Keratinocyte (primary cell): ENCODE results near the gene SYTL1. TPM values are rescaled to one million over a fixed set of nuclear protein-coding genes. Genes with fewer than 3 reads are reported as not detected.

Experiments
- DNase-seq: peaks from one replicate; pipeline ENCODE4 v3.0.0-alpha.2; 2011; ENCODE audit warnings: low read depth, missing footprints, low spot score
- FAIRE-seq: peaks from 2 replicates; lab custom pipeline; 2011; peaks lifted over from hg19 to GRCh38; lab: Jason Lieb, UNC
- H2AFZ ChIP-seq: 2 replicates; pipeline ENCODE4 v1.6.0; 2012; ENCODE audit warnings: low read length, control low read depth, inconsistent platforms; ENCODE audit not compliant: control insufficient read depth
- H3K27ac ChIP-seq: 2 replicates; pipeline ENCODE4 v1.5.1; 2011; ENCODE audit warnings: low read length; ENCODE audit not compliant: control insufficient read depth, insufficient read depth
- H3K27me3 ChIP-seq: 3 replicates; pipeline ENCODE4 v1.6.0; 2011; ENCODE audit warnings: low read length; ENCODE audit not compliant: control insufficient read depth, insufficient read depth; ENCODE audit errors: extremely low read depth
- H3K36me3 ChIP-seq, 2 experiments: 2 replicates in 1 of 2; 3 replicates in 1 of 2; pipeline ENCODE4 v1.5.1; 2011; ENCODE audit warnings: low read length in 2 of 2, mild to moderate bottlenecking in 1 of 2; ENCODE audit not compliant: control insufficient read depth in 2 of 2, insufficient read depth in 2 of 2; ENCODE audit errors: extremely low read depth in 1 of 2
- H3K4me1 ChIP-seq: 3 replicates; pipeline ENCODE4 v1.5.1; 2011; ENCODE audit warnings: low read length; ENCODE audit not compliant: control insufficient read depth, insufficient read depth; ENCODE audit errors: extremely low read depth
- H3K4me2 ChIP-seq: 3 replicates; pipeline ENCODE4 v1.6.0; 2011; ENCODE audit warnings: low read depth, low read length; ENCODE audit not compliant: control insufficient read depth, insufficient read depth; ENCODE audit errors: extremely low read depth
- H3K4me3 ChIP-seq, 3 experiments: fragments of 200-600 bp in 1 of 3; sonication (generic) in 1 of 3; 2 replicates in 2 of 3; 3 replicates in 1 of 3; pipeline ENCODE4 v1.5.1; 2011 to 2016; ENCODE audit warnings: low read length in 3 of 3, mild to moderate bottlenecking in 3 of 3, control low read depth in 2 of 3, inconsistent platforms in 1 of 3, low read depth in 1 of 3, mixed read lengths in 1 of 3, mixed run types in 1 of 3, moderate library complexity in 1 of 3; ENCODE audit not compliant: control insufficient read depth in 2 of 3, insufficient read depth in 2 of 3; ENCODE audit errors: extremely low read depth in 1 of 3
- H3K79me2 ChIP-seq: 2 replicates; pipeline ENCODE4 v1.6.0; 2012; ENCODE audit warnings: low read length; ENCODE audit not compliant: control insufficient read depth, insufficient read depth
- H3K9ac ChIP-seq: 3 replicates; pipeline ENCODE4 v1.6.0; 2011; ENCODE audit warnings: low read length; ENCODE audit not compliant: control insufficient read depth, insufficient read depth; ENCODE audit errors: extremely low read depth
- H3K9me1 ChIP-seq: 3 replicates; pipeline ENCODE4 v1.6.0; 2011; ENCODE audit warnings: low read length; ENCODE audit not compliant: control insufficient read depth, insufficient read depth; ENCODE audit errors: extremely low read depth
- H3K9me3 ChIP-seq: 2 replicates; pipeline ENCODE4 v1.5.1; 2012; ENCODE audit warnings: low read depth, low read length; ENCODE audit not compliant: control insufficient read depth
- H4K20me1 ChIP-seq: 3 replicates; pipeline ENCODE4 v1.6.0; 2011; ENCODE audit warnings: low read length; ENCODE audit not compliant: control insufficient read depth, insufficient read depth; ENCODE audit errors: extremely low read depth
- CTCF ChIP-seq, 3 experiments: IDR thresholded peaks in 1 of 3; conservative IDR thresholded peaks in 1 of 3; optimal IDR thresholded peaks in 1 of 3; 2 replicates in 2 of 3; 3 replicates in 1 of 3; pipeline versions ENCODE3 to v1.5.1; 2011; ENCODE audit warnings: low read length in 3 of 3, mild to moderate bottlenecking in 3 of 3, moderate library complexity in 2 of 3, control low read depth in 1 of 3, inconsistent platforms in 1 of 3; ENCODE audit not compliant: insufficient read depth in 2 of 3; ENCODE audit errors: extremely low read depth in 1 of 3
- EZH2 ChIP-seq: IDR thresholded peaks from one replicate; pipeline ENCODE4 v1.6.1; 2012; ENCODE audit warnings: inconsistent platforms, mild to moderate bottlenecking, low read length, moderate library complexity
- dilution Hi-C: fragments of 300-500 bp; cut with MboI; formaldehyde crosslinking; loops from one replicate; pipeline ENCODE4 v1.7.0; 2020; ENCODE audit warnings: low sequenced_read_pairs; ENCODE audit not compliant: extremely low pct_ligation_motif_present
- polyA plus RNA-seq, 5 experiments: library from polyadenylated mRNA; depleted of rRNA in 3 of 5; stranded (reverse) in 3 of 5; stranded (forward) in 1 of 5; unstranded in 1 of 5; fragments of >200 nt; gene quantifications; 1 replicate in 1 of 5; 2 replicates in 3 of 5; 3 replicates in 1 of 5; pipeline versions ENCODE4 v1.2.1 to v1.2.3, GENCODE V29; 2011 to 2012; ENCODE audit warnings: missing spikeins in 2 of 5, low read depth in 1 of 5, low replicate concordance in 1 of 5

SYTL1 gene
- polyA plus RNA-seq, 1 donor (not counting 4 experiments of a cell fraction or from before 2014, with no cell fraction given) = 15.6 TPM

- H4K20me1 ChIP-seq = peaks cover 3% of the 10 kb centered on the region
- no peak overlapping the region for H2AFZ ChIP-seq
- H3K4me3 ChIP-seq = no peak overlapping the region
- DNase-seq = no peak
- H3K27me3 ChIP-seq = no peaks in the 10 kb centered on the region
- dilution Hi-C loops = no loop called here
- no peaks in the 10 kb centered on the region for H3K9me1 ChIP-seq
- peaks cover 6% of the 10 kb centered on the region for H3K4me1 ChIP-seq
- TF ChIP-seq CTCF (optimal IDR thresholded peaks at IDR 0.05 in 1 of 3, IDR thresholded peaks at IDR 0.05 in 1 of 3, conservative IDR thresholded peaks at IDR 0.05 in 1 of 3; ENCODE audit: extremely low read depth in 1 of 3, insufficient read depth in 2 of 3, low read length in 3 of 3) (peak; percentile 77 to 98 (median 94)), EZH2 (no peak)
- H3K4me2 ChIP-seq = peak overlapping the region; percentile 37
- H3K9ac ChIP-seq = peak overlapping the region; percentile 15
- no peaks in the 10 kb centered on the region for H3K9me3 ChIP-seq
- H3K36me3 ChIP-seq = peaks cover 21 to 39% of the 10 kb centered on the region in 2 experiments
- FAIRE-seq = no peak
- no peak overlapping the region for H3K27ac ChIP-seq
- H3K79me2 ChIP-seq = no peaks in the 10 kb centered on the region
These were observed 15.6 kb downstream of the SYTL1 start for GRCh38 chr1:27357281-27358037.

GRCh38 chr1:27358038-27358927 is 16.5 kb downstream of the SYTL1 start:
- FAIRE-seq (no peak), DNase-seq (no peak)
- peaks cover 3% of the 10 kb centered on the region for H4K20me1 ChIP-seq
- H3K79me2 ChIP-seq = no peaks in the 10 kb centered on the region
- no peak overlapping the region for H3K27ac ChIP-seq
- H3K9me3 ChIP-seq = no peaks in the 10 kb centered on the region
- TF ChIP-seq CTCF (optimal IDR thresholded peaks at IDR 0.05 in 1 of 3, IDR thresholded peaks at IDR 0.05 in 1 of 3, conservative IDR thresholded peaks at IDR 0.05 in 1 of 3; ENCODE audit: extremely low read depth in 1 of 3, insufficient read depth in 2 of 3, low read length in 3 of 3) = no peak
- TF ChIP-seq EZH2 = no peak
- H3K4me1 ChIP-seq = peaks cover 6% of the 10 kb centered on the region
- H2AFZ ChIP-seq = no peak overlapping the region
- H3K9me1 ChIP-seq = no peaks in the 10 kb centered on the region
- H3K9ac ChIP-seq = no peak overlapping the region
- H3K36me3 ChIP-seq = peaks cover 21 to 42% of the 10 kb centered on the region in 2 experiments
- no peak overlapping the region for H3K4me2 ChIP-seq
- dilution Hi-C loops = no loop called here
- H3K4me3 ChIP-seq = no peak overlapping the region
- H3K27me3 ChIP-seq = no peaks in the 10 kb centered on the region
